ENCODE measurements around the gene ASCC3. TPM values are rescaled to one million over a fixed set of nuclear protein-coding genes. Genes with fewer than 3 reads are reported as not detected.

ASCC3 gene
- total RNA-seq, result 10 to 100 TPM; 21.2 to 41.4 (median 28.5) TPM

GRCh38 chr6:100880853-100881706 lies at the start of gene ASCC3:
TSS of gene ASCC3 (minus strand) at chr6:100881329. CDS start at chr6:100867997, 13,332 bp downstream.
- Histone ChIP-seq H3K4me1 (peaks cover 3 to 41% (median 4%) of the 10 kb centered on the region in 3 donors), H3K36me3 (no peaks in the 10 kb centered on the region), H3K9me3 (no peaks in the 10 kb centered on the region), H3K27me3 (no peaks in the 10 kb centered on the region), H3K4me3 (peak within 1 kb of the TSS; percentile 79 to 80), H3K27ac (peak within 1 kb of the TSS; percentile 64 to 94 (median 88))
- no peak for TF ChIP-seq EP300 (IDR thresholded peaks at IDR 0.05)
- TF ChIP-seq POLR2AphosphoS5 (IDR thresholded peaks at IDR 0.05), result peak; percentile 71
- TF ChIP-seq POLR2A (IDR thresholded peaks at IDR 0.05), result peak in 1 of 2 donors; percentile 56
- TF ChIP-seq, protein P1, sequence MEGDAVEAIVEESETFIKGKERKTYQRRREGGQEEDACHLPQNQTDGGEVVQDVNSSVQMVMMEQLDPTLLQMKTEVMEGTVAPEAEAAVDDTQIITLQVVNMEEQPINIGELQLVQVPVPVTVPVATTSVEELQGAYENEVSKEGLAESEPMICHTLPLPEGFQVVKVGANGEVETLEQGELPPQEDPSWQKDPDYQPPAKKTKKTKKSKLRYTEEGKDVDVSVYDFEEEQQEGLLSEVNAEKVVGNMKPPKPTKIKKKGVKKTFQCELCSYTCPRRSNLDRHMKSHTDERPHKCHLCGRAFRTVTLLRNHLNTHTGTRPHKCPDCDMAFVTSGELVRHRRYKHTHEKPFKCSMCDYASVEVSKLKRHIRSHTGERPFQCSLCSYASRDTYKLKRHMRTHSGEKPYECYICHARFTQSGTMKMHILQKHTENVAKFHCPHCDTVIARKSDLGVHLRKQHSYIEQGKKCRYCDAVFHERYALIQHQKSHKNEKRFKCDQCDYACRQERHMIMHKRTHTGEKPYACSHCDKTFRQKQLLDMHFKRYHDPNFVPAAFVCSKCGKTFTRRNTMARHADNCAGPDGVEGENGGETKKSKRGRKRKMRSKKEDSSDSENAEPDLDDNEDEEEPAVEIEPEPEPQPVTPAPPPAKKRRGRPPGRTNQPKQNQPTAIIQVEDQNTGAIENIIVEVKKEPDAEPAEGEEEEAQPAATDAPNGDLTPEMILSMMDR (IDR thresholded peaks at IDR 0.05), result peak in 1 of 4 experiments; percentile 19
- WGBS, 2 donors (ENCODE audit: low coverage in 1 of 2), result 0 to 1% methylated on average over 7 to 32 of the region's 83 CpGs
- peak; percentile 99 for ATAC-seq

GRCh38 chr6:100925749-100926148 lies 44.6 kb upstream of the ASCC3 start:
- no peak for ATAC-seq
- H3K27me3 ChIP-seq, result no peaks in the 10 kb centered on the region
- H3K27ac ChIP-seq, result no peak overlapping the region
- no peak overlapping the region for H3K4me3 ChIP-seq
- 50 to 80% methylated on average over 1 of the region's 1 CpG for WGBS, 2 donors (ENCODE audit: low coverage in 1 of 2)
- H3K4me1 ChIP-seq, result no peaks in the 10 kb centered on the region
- TF ChIP-seq POLR2A (IDR thresholded peaks at IDR 0.05) (no peak), POLR2AphosphoS5 (IDR thresholded peaks at IDR 0.05) (no peak), EP300 (IDR thresholded peaks at IDR 0.05) (no peak)
- TF ChIP-seq, protein P1 (IDR thresholded peaks at IDR 0.05), result no peak
- H3K9me3 ChIP-seq, result no peaks in the 10 kb centered on the region
- no peaks in the 10 kb centered on the region for H3K36me3 ChIP-seq

GRCh38 chr6:100924534-100925227 lies 43.6 kb upstream of the ASCC3 start:
- no peak for ATAC-seq
- H3K4me1 ChIP-seq, result no peaks in the 10 kb centered on the region
- H3K4me3 ChIP-seq, result no peak overlapping the region
- TF ChIP-seq, protein P1 (IDR thresholded peaks at IDR 0.05), result no peak
- TF ChIP-seq POLR2A (IDR thresholded peaks at IDR 0.05) (no peak), EP300 (IDR thresholded peaks at IDR 0.05) (no peak), POLR2AphosphoS5 (IDR thresholded peaks at IDR 0.05) (no peak)
- no peaks in the 10 kb centered on the region for H3K27me3 ChIP-seq
- H3K27ac ChIP-seq, result no peak overlapping the region
- no peaks in the 10 kb centered on the region for H3K36me3 ChIP-seq
- WGBS, 2 donors (ENCODE audit: low coverage in 1 of 2), result 74 to 79% methylated on average over 4 to 8 of the region's 9 CpGs
- no peaks in the 10 kb centered on the region for H3K9me3 ChIP-seq

- TF ChIP-seq EP300 (IDR thresholded peaks at IDR 0.05), result no peak
- no peak for TF ChIP-seq POLR2A (IDR thresholded peaks at IDR 0.05)
- ATAC-seq, result no peak
- WGBS, 2 donors (ENCODE audit: low coverage in 1 of 2), result 43 to 50% methylated on average over 3 of the region's 3 CpGs
- Histone ChIP-seq H3K27me3 (no peaks in the 10 kb centered on the region), H3K27ac (no peak overlapping the region), H3K36me3 (no peaks in the 10 kb centered on the region), H3K4me1 (no peaks in the 10 kb centered on the region), H3K4me3 (no peak overlapping the region), H3K9me3 (no peaks in the 10 kb centered on the region)
Measured at GRCh38 chr6:100923481-100924165, 42.5 kb upstream of the ASCC3 start.

DNA sequence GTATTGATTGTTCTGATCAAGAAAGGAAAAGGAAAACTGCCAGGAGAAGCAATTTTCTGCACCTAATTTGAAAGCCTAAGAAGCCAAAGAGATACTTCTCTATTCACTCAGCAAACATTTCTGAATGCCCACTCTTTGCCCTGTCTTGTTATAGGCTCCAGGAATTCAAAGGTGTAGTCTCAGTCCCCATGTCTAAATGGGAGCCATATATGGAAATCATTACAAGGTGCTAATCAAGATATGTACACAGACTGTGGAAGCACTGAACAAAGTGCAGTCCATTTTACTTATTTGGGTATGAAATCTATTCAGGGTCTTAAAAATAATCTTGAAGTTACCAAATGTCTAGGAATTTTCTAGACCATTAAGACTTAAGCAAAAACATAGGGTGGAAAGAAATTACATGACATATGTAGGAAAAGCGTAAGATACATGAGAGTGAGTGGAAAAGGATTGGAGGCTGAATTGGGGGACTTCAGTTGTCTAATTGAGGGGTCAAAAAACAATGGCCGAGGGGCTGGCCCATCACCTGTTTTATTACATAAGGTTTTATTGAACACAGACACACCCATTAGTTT lies 39.0 kb upstream of the ASCC3 start:
- no peak for TF ChIP-seq EP300 (IDR thresholded peaks at IDR 0.05)
- TF ChIP-seq POLR2AphosphoS5 (IDR thresholded peaks at IDR 0.05), result no peak
- TF ChIP-seq POLR2A (IDR thresholded peaks at IDR 0.05), result no peak
- TF ChIP-seq, protein P1 (IDR thresholded peaks at IDR 0.05), result no peak
- Histone ChIP-seq H3K4me3 (no peak overlapping the region), H3K9me3 (no peaks in the 10 kb centered on the region), H3K36me3 (no peaks in the 10 kb centered on the region), H3K4me1 (no peaks in the 10 kb centered on the region), H3K27me3 (no peaks in the 10 kb centered on the region), H3K27ac (no peak overlapping the region)
- WGBS, 2 donors (ENCODE audit: low coverage in 1 of 2), result 86 to 88% methylated on average over 2 of the region's 2 CpGs
- no peak for ATAC-seq
